GM21576 (cell line): ENCODE measurements around the gene ITGA4.

Experiments
- ATAC-seq: cut with Tn5 transposase; IDR thresholded peaks from one replicate; pipeline ENCODE4 v1.9.1; 2021; ENCODE audit warnings: mild to moderate bottlenecking, moderate library complexity; ENCODE audit not compliant: unreplicated experiment

The ITGA4 gene

DNA sequence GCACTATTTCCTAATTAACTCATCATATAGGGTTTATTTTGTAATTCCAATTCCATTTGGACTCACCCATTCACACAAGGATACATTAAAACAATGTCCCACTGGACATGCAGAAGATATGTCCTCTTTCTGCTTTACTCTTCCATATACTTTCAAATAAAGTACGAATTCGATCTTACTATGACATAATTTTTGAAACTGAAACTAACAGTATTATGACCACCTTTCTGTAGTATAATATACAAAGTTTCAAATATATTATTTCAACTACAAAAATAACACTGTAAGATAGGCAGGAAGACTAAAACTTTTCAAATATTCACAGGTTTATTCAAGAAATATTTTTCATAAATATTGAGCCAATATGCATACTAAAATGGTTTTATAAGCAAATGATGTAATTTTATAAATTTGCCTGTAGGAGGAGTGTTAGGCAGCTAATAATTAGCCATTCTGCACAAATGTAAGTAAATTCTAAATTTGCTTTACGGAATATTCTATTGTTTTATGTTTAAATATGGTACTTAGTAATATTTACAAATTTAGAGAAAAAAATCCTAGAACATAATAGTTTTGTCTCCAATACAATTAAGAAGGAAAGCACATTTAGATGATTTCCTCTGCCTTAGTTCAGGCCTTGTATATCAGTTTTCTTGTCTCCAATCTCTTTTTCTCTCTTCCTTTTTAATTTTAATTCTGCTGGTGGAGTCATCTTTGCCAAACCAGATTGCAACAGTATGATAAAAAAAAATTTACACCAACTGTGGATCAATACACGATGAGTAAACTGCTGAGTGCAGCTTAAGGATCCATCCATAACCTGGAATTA lies 113.9 kb downstream of the ITGA4 start:
- no peak for ATAC-seq

DNA sequence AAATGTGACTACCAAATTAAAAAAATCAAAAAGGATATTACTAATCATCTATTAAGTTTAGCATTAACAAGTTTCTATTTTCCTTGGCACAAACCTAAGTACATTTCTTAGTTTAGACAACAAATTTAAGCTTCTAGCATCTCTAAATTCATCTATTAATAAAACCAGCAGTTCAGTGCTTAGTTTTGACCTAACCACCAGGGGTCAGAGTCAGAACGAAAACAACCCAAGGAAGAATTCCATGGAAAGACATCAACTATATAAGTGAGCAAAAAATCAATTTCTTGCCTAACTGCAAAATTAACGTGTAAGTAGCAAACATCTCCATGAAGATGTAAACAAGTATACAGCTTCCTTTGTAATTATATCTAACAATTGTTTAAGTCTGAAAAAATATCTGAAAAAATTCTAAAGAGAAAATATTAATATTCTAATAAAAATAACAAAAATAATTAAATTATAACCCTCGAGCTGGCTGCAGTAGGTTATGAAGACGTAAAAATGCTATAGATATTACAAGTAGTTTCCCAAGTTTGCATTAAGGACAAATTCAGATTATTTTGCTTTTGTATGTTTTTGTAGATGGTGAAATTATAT lies 116.1 kb downstream of the ITGA4 start:
- ATAC-seq: no peak

DNA sequence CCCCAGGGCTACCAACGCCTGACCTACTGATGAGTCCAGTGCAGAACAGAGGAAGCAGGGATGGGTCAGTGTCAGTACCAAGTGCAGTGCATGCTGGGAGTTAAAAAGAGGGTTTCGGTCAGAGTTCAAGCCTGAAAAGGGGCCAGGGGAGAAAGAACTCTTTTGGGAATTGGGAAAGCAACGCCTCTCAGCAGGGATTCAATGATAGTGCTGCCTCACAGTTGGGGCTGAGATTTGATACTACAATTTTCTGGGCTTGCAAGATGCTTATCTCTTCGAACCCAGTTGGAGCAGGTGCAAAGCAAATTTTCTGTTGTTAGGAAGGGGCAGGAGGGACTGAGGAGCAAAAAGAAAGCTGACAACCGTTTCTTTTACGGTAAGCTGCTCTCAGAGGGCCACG lies 117.1 kb downstream of the ITGA4 start:
- ATAC-seq: no peak

DNA sequence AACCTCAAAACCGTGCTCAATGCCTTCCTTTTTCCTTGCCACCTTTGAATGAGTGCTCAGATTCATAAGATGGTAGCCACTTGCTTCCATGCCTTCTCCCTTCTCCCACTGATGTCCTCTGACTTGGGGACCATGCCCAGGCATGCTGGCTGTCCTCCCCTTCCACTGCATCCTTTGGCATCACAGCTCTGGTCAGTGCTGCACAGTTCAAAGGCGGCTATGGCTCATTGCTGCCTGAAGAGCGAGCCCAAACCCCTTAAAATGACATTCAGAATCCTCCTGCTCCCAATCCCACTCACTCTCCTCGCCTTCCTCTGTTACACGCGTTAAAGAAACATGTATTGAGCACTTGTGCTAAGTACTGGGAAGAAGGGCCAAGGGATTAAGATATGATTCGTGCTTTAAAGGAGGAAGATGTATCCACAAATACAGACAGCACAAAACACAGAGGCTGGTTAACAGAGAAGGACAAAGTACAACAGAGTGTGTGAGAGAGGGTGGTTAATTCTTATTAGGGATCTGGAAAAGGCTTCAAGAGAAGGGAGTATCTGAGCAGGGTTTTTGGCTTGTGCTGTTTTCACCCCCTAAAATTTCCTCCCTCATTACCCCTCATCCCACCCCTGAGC lies 118.0 kb downstream of the ITGA4 start:
- ATAC-seq: no peak

DNA sequence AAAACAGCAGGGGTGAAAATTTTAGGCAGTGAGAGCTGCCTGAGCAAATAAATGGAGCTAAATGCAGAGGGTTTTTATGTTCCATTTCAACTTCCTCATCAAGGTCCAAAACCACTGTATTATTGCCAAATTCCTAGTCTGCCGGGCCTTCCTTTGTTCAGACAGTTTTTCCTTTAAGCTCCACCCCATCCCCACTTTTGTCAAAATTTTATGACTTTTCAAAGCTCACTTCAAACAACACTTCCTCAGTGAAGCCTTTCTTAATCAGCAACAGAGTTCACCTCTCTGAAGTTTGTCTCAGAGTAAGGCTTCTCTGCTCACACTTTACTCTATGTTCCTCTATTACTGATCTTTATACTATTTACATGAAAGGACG lies 118.5 kb downstream of the ITGA4 start:
- ATAC-seq: no peak

DNA sequence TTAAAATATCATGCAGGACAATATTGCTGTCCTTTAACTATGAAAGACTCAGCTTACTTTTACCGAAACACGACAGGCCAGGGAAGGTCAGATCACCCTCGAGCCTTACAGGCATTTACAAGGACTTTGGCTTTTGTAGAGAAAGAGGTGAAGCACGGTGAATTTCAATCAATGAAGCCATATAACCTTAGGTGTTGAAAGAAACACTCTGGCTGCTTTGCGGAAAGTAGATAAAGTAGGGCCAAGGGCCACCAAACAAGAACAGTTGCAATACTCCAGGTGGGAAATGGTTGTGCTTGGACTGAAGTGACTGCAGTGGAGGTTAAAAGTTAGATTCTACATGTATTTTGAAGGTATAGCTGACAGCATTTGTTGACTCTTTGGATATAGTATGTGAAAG lies 119.2 kb downstream of the ITGA4 start:
- no peak for ATAC-seq

DNA sequence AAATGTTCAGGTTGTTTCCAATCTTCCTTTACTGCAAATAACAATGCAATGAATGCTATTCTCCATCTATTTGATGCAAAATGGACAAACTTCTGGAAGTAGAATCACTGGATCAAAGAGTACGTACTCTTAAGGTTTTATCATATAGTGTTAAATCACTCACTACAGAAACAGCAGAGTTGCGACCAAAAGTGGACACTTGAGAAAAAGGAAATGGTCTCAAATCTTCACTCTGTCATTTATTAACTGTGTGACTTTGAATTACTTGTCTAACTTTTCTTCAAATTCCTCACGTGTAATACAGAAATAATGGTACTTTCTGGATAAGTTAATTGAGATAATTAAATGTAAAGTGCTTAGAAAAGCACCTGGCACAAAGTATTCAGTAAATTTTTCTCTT lies 121.6 kb downstream of the ITGA4 start:
- no peak for ATAC-seq

DNA sequence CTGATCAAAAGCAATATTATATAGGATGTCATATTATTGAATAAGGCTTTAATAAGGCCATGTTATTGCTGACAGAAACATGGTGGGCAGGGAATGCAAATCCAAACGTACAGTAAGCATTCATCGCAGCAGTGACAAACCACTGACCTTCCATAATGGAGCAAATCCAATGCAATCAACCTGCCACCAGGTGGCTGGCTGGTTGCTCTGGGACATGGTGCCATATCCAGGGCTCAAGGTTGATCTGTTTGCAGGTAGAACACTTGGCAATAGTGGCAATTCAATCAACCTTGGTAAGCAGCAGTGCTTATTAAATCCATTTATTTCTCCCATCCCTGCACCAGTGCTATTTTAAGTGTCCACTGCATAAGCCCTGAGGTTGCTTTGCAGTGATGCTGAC lies 124.3 kb downstream of the ITGA4 start:
- no peak for ATAC-seq

DNA sequence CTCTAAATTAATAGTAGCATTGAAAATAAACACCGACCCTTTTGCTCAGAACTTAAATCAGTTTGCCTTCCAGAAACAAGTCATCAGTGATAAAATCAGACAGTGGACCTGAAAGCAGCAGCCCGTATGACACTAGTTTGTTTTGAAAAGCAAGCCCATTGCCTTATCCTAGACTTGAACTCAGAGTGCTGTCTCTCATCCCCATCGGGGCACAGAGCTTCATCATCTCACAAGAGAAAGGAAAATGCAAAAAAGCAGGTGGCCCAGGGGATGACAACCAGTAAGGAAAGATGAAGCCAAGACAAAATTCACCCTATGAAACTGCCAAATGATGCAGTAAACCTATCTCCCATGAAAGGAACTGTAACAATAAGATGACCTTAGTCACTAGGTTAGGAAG lies 128.5 kb downstream of the ITGA4 start:
- ATAC-seq: no peak
